Stimulated activated CD8-positive, alpha-beta memory T cell treated with anti-CD3 and anti-CD28 coated beads, Interleukin-7, amount 100 ng/mL, for 1 hour (primary cell): ENCODE measurements around the gene SLC9A9.

ENCODE experiments used
- DNase-seq, 2 donors: peaks; one replicate each; pipeline ENCODE4 v3.0.0-alpha.2; 2020; ENCODE audit warnings: low read depth in 2 of 2

SLC9A9 gene

GRCh38 chr3:143326983-143327778 lies 521.1 kb downstream of the SLC9A9 start:
- no peak for DNase-seq

- no peak for DNase-seq
Observed at GRCh38 chr3:143321058-143321769, 527.1 kb downstream of the SLC9A9 start.

GRCh38 chr3:143315766-143316165 lies 532.5 kb downstream of the SLC9A9 start:
- DNase-seq: no peak

- no peak for DNase-seq
Observed at GRCh38 chr3:143314251-143315093, 533.8 kb downstream of the SLC9A9 start.

GRCh38 chr3:143313893-143314188 lies 534.4 kb downstream of the SLC9A9 start:
- no peak for DNase-seq

- no peak for DNase-seq
Observed at GRCh38 chr3:143313025-143313892, 535.0 kb downstream of the SLC9A9 start.

GRCh38 chr3:143311096-143311495 lies 537.2 kb downstream of the SLC9A9 start:
- no peak for DNase-seq

- no peak for DNase-seq
Observed at GRCh38 chr3:143309705-143310104, 538.6 kb downstream of the SLC9A9 start.

GRCh38 chr3:143307613-143308183 lies 540.6 kb downstream of the SLC9A9 start:
- no peak for DNase-seq

GRCh38 chr3:143306407-143306806 lies 541.9 kb downstream of the SLC9A9 start:
- DNase-seq: no peak

- DNase-seq: no peak
Observed at GRCh38 chr3:143302638-143303171, 545.6 kb downstream of the SLC9A9 start.

GRCh38 chr3:143301031-143301901 lies 547.0 kb downstream of the SLC9A9 start:
- DNase-seq: no peak

GRCh38 chr3:143298886-143299535 lies 549.3 kb downstream of the SLC9A9 start:
- no peak for DNase-seq

- DNase-seq: no peak
Observed at GRCh38 chr3:143298380-143298779, 549.9 kb downstream of the SLC9A9 start.

- no peak for DNase-seq
Observed at GRCh38 chr3:143295201-143296080, 552.8 kb downstream of the SLC9A9 start.

- DNase-seq: no peak
Observed at GRCh38 chr3:143294188-143294587, 554.1 kb downstream of the SLC9A9 start.

GRCh38 chr3:143291836-143292447 lies 556.3 kb downstream of the SLC9A9 start:
- no peak for DNase-seq

- DNase-seq: no peak
Observed at GRCh38 chr3:143288944-143289343, 559.3 kb downstream of the SLC9A9 start.
